Measurements from ENCODE around the gene EXOC6B.
A peak's percentile ranks its signal among the peaks of the same experiment; 100 is the strongest.

The EXOC6B gene

GRCh38 chr2:72222829-72223564 is 602.8 kb downstream of the EXOC6B start:
- TF ChIP-seq YY1 (IDR thresholded peaks at IDR 0.05; ENCODE audit: insufficient read depth, insufficient read length) = no peak
- no peak for TF ChIP-seq SUZ12 (IDR thresholded peaks at IDR 0.05; ENCODE audit: extremely low read depth, insufficient read depth, insufficient read length)
- TF ChIP-seq ZNF274 (IDR thresholded peaks at IDR 0.05; ENCODE audit: low read depth, low read length) = no peak
- H3K36me3 ChIP-seq (ENCODE audit: insufficient read depth, insufficient read length, low read length) = no peaks in the 10 kb centered on the region
- H3K9ac ChIP-seq (ENCODE audit: insufficient read length, low read depth) = no peak overlapping the region
- H3K27me3 ChIP-seq (ENCODE audit: insufficient read depth, insufficient read length) = no peaks in the 10 kb centered on the region
- H3K4me3 ChIP-seq (ENCODE audit: insufficient read length, low read depth) = no peak overlapping the region
- H3K4me1 ChIP-seq (ENCODE audit: insufficient read depth, insufficient read length) = no peaks in the 10 kb centered on the region
- DNase-seq (ENCODE audit: low read depth, low spot score) = no peak
- H3K9me3 ChIP-seq (ENCODE audit: insufficient read depth, low read length) = no peaks in the 10 kb centered on the region

GRCh38 chr2:72220170-72220569 is 605.7 kb downstream of the EXOC6B start:
- H3K27me3 ChIP-seq (ENCODE audit: insufficient read depth, insufficient read length) = no peaks in the 10 kb centered on the region

GRCh38 chr2:72214429-72215143 is 611.2 kb downstream of the EXOC6B start:
- no peaks in the 10 kb centered on the region for H3K9me3 ChIP-seq (ENCODE audit: insufficient read depth, low read length)
- H3K4me3 ChIP-seq (ENCODE audit: insufficient read length, low read depth) = no peak overlapping the region
- no peaks in the 10 kb centered on the region for H3K27me3 ChIP-seq (ENCODE audit: insufficient read depth, insufficient read length)
- no peak for DNase-seq (ENCODE audit: low read depth, low spot score)
- no peak overlapping the region for H3K9ac ChIP-seq (ENCODE audit: insufficient read length, low read depth)
- H3K36me3 ChIP-seq (ENCODE audit: insufficient read depth, insufficient read length, low read length) = no peaks in the 10 kb centered on the region
- no peaks in the 10 kb centered on the region for H3K4me1 ChIP-seq (ENCODE audit: insufficient read depth, insufficient read length)
- TF ChIP-seq ZNF274 (IDR thresholded peaks at IDR 0.05; ENCODE audit: low read depth, low read length) = no peak
- TF ChIP-seq YY1 (IDR thresholded peaks at IDR 0.05; ENCODE audit: insufficient read depth, insufficient read length) = no peak
- TF ChIP-seq SUZ12 (IDR thresholded peaks at IDR 0.05; ENCODE audit: extremely low read depth, insufficient read depth, insufficient read length) = no peak

More at GRCh38 chr2:72220170-72220569, 605.7 kb downstream of the EXOC6B start:
- no peaks in the 10 kb centered on the region for H3K9me3 ChIP-seq (ENCODE audit: insufficient read depth, low read length)
- H3K9ac ChIP-seq (ENCODE audit: insufficient read length, low read depth) = no peak overlapping the region
- TF ChIP-seq SUZ12 (IDR thresholded peaks at IDR 0.05; ENCODE audit: extremely low read depth, insufficient read depth, insufficient read length) = no peak
- TF ChIP-seq ZNF274 (IDR thresholded peaks at IDR 0.05; ENCODE audit: low read depth, low read length) = no peak
- TF ChIP-seq YY1 (IDR thresholded peaks at IDR 0.05; ENCODE audit: insufficient read depth, insufficient read length) = no peak
- no peak overlapping the region for H3K4me3 ChIP-seq (ENCODE audit: insufficient read length, low read depth)
- DNase-seq (ENCODE audit: low read depth, low spot score) = peak; percentile 71
- no peaks in the 10 kb centered on the region for H3K4me1 ChIP-seq (ENCODE audit: insufficient read depth, insufficient read length)
- no peaks in the 10 kb centered on the region for H3K36me3 ChIP-seq (ENCODE audit: insufficient read depth, insufficient read length, low read length)

- no peak for TF ChIP-seq SUZ12 (IDR thresholded peaks at IDR 0.05; ENCODE audit: extremely low read depth, insufficient read depth, insufficient read length)
- no peak for DNase-seq (ENCODE audit: low read depth, low spot score)
These were observed 613.4 kb downstream of the EXOC6B start for GRCh38 chr2:72212486-72212855.

GRCh38 chr2:72211777-72212485 is 613.9 kb downstream of the EXOC6B start:
- Histone ChIP-seq H3K36me3 (ENCODE audit: insufficient read depth, insufficient read length, low read length) (no peaks in the 10 kb centered on the region), H3K27me3 (ENCODE audit: insufficient read depth, insufficient read length) (no peaks in the 10 kb centered on the region), H3K9ac (ENCODE audit: insufficient read length, low read depth) (no peak overlapping the region), H3K4me3 (ENCODE audit: insufficient read length, low read depth) (no peak overlapping the region), H3K9me3 (ENCODE audit: insufficient read depth, low read length) (no peaks in the 10 kb centered on the region), H3K4me1 (ENCODE audit: insufficient read depth, insufficient read length) (no peaks in the 10 kb centered on the region)
- DNase-seq (ENCODE audit: low read depth, low spot score) = no peak
- TF ChIP-seq SUZ12 (IDR thresholded peaks at IDR 0.05; ENCODE audit: extremely low read depth, insufficient read depth, insufficient read length) (no peak), ZNF274 (IDR thresholded peaks at IDR 0.05; ENCODE audit: low read depth, low read length) (no peak), YY1 (IDR thresholded peaks at IDR 0.05; ENCODE audit: insufficient read depth, insufficient read length) (no peak)

More at GRCh38 chr2:72212486-72212855, 613.4 kb downstream of the EXOC6B start:
- Histone ChIP-seq H3K9ac (ENCODE audit: insufficient read length, low read depth) (no peak overlapping the region), H3K36me3 (ENCODE audit: insufficient read depth, insufficient read length, low read length) (no peaks in the 10 kb centered on the region), H3K27me3 (ENCODE audit: insufficient read depth, insufficient read length) (no peaks in the 10 kb centered on the region), H3K9me3 (ENCODE audit: insufficient read depth, low read length) (no peaks in the 10 kb centered on the region), H3K4me3 (ENCODE audit: insufficient read length, low read depth) (no peak overlapping the region), H3K4me1 (ENCODE audit: insufficient read depth, insufficient read length) (no peaks in the 10 kb centered on the region)

- H3K4me3 ChIP-seq (ENCODE audit: insufficient read length, low read depth) = no peak overlapping the region
- H3K27me3 ChIP-seq (ENCODE audit: insufficient read depth, insufficient read length) = no peaks in the 10 kb centered on the region
- no peaks in the 10 kb centered on the region for H3K4me1 ChIP-seq (ENCODE audit: insufficient read depth, insufficient read length)
- no peaks in the 10 kb centered on the region for H3K36me3 ChIP-seq (ENCODE audit: insufficient read depth, insufficient read length, low read length)
- no peak overlapping the region for H3K9ac ChIP-seq (ENCODE audit: insufficient read length, low read depth)
- no peak for DNase-seq (ENCODE audit: low read depth, low spot score)
- TF ChIP-seq ZNF274 (IDR thresholded peaks at IDR 0.05; ENCODE audit: low read depth, low read length) (no peak), YY1 (IDR thresholded peaks at IDR 0.05; ENCODE audit: insufficient read depth, insufficient read length) (no peak), SUZ12 (IDR thresholded peaks at IDR 0.05; ENCODE audit: extremely low read depth, insufficient read depth, insufficient read length) (no peak)
- no peaks in the 10 kb centered on the region for H3K9me3 ChIP-seq (ENCODE audit: insufficient read depth, low read length)
These were observed 614.5 kb downstream of the EXOC6B start for GRCh38 chr2:72211350-72211749.

- no peak for TF ChIP-seq SUZ12 (IDR thresholded peaks at IDR 0.05; ENCODE audit: extremely low read depth, insufficient read depth, insufficient read length)
- no peak for TF ChIP-seq YY1 (IDR thresholded peaks at IDR 0.05; ENCODE audit: insufficient read depth, insufficient read length)
- TF ChIP-seq ZNF274 (IDR thresholded peaks at IDR 0.05; ENCODE audit: low read depth, low read length) = no peak
- no peaks in the 10 kb centered on the region for H3K27me3 ChIP-seq (ENCODE audit: insufficient read depth, insufficient read length)
- H3K36me3 ChIP-seq (ENCODE audit: insufficient read depth, insufficient read length, low read length) = no peaks in the 10 kb centered on the region
- no peaks in the 10 kb centered on the region for H3K4me1 ChIP-seq (ENCODE audit: insufficient read depth, insufficient read length)
- DNase-seq (ENCODE audit: low read depth, low spot score) = no peak
- H3K9ac ChIP-seq (ENCODE audit: insufficient read length, low read depth) = no peak overlapping the region
- no peak overlapping the region for H3K4me3 ChIP-seq (ENCODE audit: insufficient read length, low read depth)
- H3K9me3 ChIP-seq (ENCODE audit: insufficient read depth, low read length) = no peaks in the 10 kb centered on the region
These were observed 615.4 kb downstream of the EXOC6B start for GRCh38 chr2:72210470-72210869.

Data from NT2/D1 (cell line).